OCI-LY3 (cell line): ENCODE results near the gene MUC13.

Experiments used
- CTCF ChIP-seq: fragments of 200-600, 300-600 bp; sonication (generic); IDR thresholded peaks from 2 replicates; pipeline ENCODE4 v1.5.1; 2014; ENCODE audit warnings: antibody characterized with exemption, low read length, low read depth
- EZH2phosphoT487 ChIP-seq: fragments of 200-600 bp; shearing (Covaris generic); IDR thresholded peaks from 2 replicates; pipeline ENCODE4 v1.6.1; 2018; ENCODE audit warnings: antibody characterized with exemption, mixed run types, low read depth

DNA sequence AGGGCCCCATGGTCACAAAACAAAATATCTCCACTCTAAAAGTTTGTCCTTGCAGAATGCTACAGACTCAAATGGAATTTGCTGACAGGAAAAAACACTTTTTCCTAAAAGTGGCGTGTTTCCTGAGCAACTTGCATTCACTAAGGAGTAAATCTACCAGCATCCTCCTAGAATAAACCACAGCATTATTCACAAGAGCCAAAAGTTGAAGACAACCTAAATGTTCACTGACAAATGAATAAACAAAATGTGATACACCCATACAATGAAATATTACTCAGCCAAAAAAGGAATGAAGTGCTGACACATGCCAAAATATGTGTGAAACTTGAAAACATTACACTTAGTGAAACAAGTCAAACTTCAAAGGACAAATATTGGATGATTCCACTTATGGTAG, 76.3 kb downstream of the MUC13 start:
- no peak for TF ChIP-seq EZH2phosphoT487
- no peak for TF ChIP-seq CTCF
